NCI-H2107 (cell line): ENCODE data around the gene UBAC1.

Experiments used
- DNase-seq: peaks from one replicate; lab custom pipeline; 2025; lab: John Stamatoyannopoulos, UW

UBAC1 gene, protein sequence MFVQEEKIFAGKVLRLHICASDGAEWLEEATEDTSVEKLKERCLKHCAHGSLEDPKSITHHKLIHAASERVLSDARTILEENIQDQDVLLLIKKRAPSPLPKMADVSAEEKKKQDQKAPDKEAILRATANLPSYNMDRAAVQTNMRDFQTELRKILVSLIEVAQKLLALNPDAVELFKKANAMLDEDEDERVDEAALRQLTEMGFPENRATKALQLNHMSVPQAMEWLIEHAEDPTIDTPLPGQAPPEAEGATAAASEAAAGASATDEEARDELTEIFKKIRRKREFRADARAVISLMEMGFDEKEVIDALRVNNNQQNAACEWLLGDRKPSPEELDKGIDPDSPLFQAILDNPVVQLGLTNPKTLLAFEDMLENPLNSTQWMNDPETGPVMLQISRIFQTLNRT

GRCh38 chr9:135961277-135961715, at the start of gene UBAC1:
Gene UBAC1 (minus strand): TSS chr9:135961373. CDS start chr9:135961162, 211 bp downstream.
- DNase-seq = peak; percentile 97

- DNase-seq = no peak
These were observed 49.6 kb upstream of the UBAC1 start for GRCh38 chr9:136010615-136011361.

DNA sequence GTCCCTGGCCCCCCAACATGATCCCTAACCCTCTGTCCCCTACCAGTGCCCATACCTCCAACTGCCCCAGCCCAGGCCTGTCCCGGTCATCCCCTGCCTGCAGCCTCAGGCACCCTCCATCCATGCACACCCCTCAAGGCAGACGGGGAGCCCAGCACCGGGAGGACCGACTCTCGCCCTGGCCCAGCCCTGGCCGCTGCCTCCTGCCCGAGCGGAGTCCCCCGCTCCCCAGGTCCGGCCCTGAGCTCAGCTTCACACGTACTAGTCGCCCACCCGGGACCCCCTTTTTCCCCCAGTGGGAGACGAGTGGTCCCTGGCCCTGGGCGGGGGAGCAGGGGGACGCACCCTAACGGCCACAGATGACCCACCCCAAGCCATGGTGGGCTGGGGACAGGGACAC, 49.0 kb upstream of the UBAC1 start:
- no peak for DNase-seq

DNA sequence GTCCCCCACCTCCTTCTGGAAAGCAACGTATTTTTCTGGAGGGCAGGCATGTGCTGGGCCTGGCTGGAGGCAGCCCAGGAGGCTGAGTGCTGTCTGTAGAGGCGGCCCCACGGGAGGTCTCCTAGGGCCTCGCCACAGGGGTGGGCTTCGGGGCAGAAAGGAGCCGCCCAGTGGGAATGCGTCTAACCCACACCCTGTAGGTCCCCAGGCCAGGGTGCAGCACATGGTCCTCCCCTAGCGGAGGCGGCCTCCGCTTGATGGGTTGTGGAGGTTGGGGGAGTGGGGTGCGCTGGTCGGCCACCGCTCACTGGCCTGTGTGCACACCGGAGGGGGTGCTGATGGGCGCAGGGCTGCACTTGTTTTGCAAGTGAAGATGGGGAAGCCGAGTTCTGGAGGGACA, 48.3 kb upstream of the UBAC1 start:
- no peak for DNase-seq

- no peak for DNase-seq
These were observed 47.5 kb upstream of the UBAC1 start for GRCh38 chr9:136008693-136008997.

GRCh38 chr9:136007934-136008692, 46.9 kb upstream of the UBAC1 start:
- DNase-seq = no peak

GRCh38 chr9:136007276-136007933, 46.2 kb upstream of the UBAC1 start:
- no peak for DNase-seq

- no peak for DNase-seq
These were observed 45.0 kb upstream of the UBAC1 start for GRCh38 chr9:136006169-136006568.

- no peak for DNase-seq
These were observed 43.5 kb upstream of the UBAC1 start for GRCh38 chr9:136004712-136005111.

DNA sequence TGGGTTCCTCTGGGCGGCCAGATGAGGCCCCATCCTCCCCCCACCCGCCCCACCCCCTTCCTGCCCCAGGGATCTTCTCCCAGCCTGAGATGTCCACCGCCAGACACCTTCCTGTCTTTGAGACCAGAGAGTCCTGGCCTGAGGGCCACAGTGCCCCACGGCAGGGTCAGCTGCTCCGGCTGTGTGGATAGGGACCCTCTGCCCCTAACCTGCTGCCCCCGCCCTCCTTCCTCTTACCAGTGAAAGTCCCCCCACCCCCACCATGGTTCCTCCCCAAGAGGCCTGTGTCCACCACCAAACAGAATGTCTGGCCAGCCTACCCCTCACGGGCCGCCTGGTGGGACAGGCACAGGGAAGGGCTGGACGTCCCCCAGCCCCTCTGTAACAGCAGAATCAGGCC, 43.0 kb upstream of the UBAC1 start:
- no peak for DNase-seq

DNA sequence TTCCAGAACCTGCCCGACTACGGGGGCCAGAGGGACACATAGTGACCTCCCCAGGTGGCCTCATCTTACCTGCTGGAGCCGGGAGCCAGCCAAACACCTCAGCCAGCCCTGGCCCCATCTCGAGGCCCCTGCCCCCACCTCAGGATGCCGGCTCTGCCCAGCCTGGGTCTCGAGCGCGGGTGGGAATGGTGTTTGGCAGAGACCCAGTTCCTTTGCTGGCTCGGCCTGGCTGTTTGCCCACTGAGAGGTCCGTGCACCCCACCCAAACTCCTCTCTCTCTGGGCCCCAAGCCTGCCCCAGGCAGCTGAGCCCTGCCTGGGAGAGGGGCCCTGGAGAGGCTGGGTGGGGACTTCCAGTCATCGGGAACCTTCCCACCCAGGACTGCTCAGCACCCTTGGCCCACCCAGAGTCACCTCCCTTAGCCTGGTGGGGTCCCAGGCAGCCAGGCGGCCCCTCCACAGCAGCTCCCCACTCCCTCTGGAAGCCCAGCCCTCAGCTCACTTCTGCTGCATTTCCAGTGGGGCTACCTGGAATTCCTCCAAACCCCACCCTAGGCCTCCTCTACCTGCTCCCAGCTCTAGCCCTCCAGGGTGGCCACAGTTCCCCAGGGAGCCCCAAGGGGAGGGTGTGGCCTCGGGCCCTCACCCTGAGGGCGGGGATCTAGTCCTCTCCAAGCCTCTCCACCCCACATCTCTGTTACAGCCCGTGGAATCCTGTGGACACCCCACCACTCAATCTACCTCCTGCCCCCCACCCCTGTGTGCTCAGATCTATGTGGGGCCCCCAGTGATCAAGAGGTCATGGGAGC, 42.4 kb upstream of the UBAC1 start:
- no peak for DNase-seq

- DNase-seq = no peak
These were observed 41.7 kb upstream of the UBAC1 start for GRCh38 chr9:136002881-136003280.

DNA sequence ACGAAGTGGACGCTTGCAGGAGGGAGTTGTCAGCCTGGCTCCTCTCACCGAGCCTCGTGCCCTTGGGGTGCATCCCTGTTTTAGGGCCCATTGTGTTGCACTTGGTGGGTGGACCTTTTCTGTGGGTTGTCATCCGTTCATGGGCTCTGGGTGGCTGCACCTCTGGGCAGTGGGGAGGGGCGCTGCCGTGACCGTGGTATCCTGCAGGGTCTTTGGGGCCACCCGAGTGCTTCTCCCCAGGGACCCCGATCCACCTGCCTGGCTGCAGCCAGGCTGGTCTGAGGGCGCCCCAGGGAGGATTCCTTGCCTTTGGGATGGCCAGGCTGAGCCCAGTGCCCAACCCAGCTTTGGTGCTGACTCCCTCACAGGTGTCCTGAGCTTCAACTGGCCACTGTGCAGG, 41.0 kb upstream of the UBAC1 start:
- DNase-seq = no peak

- no peak for DNase-seq
These were observed 40.1 kb upstream of the UBAC1 start for GRCh38 chr9:136001231-136001630.

DNA sequence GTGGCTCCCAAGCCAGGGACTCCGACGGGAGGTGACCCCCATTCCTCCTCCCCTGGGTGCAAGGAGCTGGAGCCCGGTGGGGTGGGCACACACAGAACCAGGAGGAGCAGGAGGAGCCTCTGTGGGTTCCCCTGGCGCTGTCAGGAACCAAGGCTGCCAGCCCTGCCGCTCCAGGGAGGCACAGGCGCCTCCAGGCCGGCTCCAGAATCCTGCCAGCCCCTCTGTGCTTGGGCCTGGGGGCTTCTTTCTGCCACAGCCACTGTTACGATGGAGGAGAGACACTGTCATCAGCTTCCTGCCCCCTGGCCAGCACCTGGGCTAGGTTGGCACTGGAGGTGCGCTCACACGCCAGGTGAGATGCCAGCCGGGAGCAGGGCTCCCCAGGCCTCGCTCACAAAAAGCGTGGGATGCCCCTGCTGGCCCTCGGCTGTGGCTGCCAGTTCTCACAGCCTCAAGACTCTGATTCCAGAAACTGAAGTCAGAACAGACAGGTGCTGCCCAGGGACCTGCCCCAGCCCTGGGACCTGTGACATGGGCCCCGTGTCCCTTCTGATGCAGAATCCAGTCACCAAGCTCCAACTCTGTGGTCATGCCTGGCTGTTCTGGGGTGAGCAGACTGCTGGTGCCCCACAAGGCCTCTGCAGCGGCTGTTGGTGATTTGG, 37.4 kb upstream of the UBAC1 start:
- no peak for DNase-seq

GRCh38 chr9:135998016-135998380, 36.8 kb upstream of the UBAC1 start:
- DNase-seq = no peak

- no peak for DNase-seq
These were observed 36.2 kb upstream of the UBAC1 start for GRCh38 chr9:135997090-135998015.

- DNase-seq = no peak
These were observed 34.6 kb upstream of the UBAC1 start for GRCh38 chr9:135995816-135996215.

DNA sequence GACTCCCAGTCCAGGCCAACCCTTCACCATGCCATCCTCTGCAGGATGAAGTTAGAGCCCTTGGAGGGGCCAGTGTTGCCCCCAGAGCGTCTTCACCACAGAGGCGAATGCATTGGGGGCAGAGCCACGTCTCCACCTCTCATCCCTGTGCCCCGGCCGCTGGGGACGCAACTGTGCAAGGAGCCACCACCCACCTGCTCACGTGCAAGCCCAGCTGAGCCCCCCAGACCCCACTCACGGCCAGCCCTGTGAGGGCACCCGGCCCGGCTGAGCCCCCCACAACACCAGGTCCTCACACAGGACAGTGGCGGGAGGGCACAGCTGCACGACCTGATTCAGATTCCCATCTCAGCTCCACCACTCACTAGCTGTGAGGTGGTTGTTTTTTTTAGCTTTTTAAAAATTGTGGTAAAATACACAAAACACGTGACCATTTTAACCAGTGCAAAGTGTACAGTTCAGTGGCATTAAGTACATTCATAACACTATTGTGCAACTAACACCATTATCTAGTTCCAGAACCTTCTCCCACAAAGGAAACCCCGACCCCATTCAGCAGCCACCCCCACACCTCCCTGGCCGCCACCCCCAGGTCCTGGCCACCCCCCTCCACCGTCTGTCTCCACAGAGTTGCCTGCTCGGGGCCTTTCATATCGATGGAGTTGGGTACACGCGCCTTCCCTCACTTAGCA, 33.5 kb upstream of the UBAC1 start:
- no peak for DNase-seq
